Nephron progenitor cell (in vitro differentiated cells): ENCODE results near the gene HOXC12.

Source experiments
- DNase-seq: peaks from one replicate; pipeline ENCODE4 v3.0.0; 2021
- H3K27ac Mint-ChIP-seq: 2 replicates; pipeline ENCODE4 v1.8.0; 2021; ENCODE audit warnings: mild to moderate bottlenecking, moderate library complexity, mixed read lengths
- H3K27me3 Mint-ChIP-seq: 2 replicates; pipeline ENCODE4 v1.8.0; 2021; ENCODE audit warnings: mild to moderate bottlenecking, low read depth, mixed read lengths; ENCODE audit not compliant: poor library complexity
- H3K36me3 Mint-ChIP-seq: 2 replicates; pipeline ENCODE4 v1.8.0; 2021; ENCODE audit warnings: low read depth, mixed read lengths
- H3K4me1 Mint-ChIP-seq: 2 replicates; pipeline ENCODE4 v1.8.0; 2021; ENCODE audit warnings: mixed read lengths
- H3K4me3 Mint-ChIP-seq: 2 replicates; pipeline ENCODE4 v1.8.0; 2021; ENCODE audit warnings: mild to moderate bottlenecking, moderate library complexity, mixed read lengths
- H3K9me3 Mint-ChIP-seq: 2 replicates; pipeline ENCODE4 v1.8.0; 2021; ENCODE audit warnings: mild to moderate bottlenecking, moderate library complexity, mixed read lengths
- TF ChIP-seq, protein P1 (sequence below): fragments of 200-600 bp; sonication (generic); IDR thresholded peaks from 2 replicates; pipeline ENCODE4 v1.5.0; 2021; ENCODE audit warnings: antibody characterized with exemption

The HOXC12 gene

DNA sequence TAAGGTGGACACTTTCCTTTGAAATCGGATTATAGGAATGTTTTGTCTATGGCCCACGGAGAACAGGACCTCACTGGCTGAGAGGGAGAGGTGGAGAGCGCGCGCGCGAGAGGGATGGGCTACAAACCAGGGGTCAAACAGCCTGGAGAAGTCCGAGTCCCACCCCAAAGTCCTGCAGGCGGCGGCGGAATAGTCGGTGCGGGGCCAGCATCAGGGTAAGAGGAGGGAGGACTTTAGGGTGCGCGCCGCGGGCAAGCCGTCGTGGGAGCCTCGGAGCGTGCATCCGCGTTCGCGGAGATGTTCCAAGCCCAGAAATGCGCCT is 50.8 kb downstream of the HOXC12 start:
- H3K9me3 Mint-ChIP-seq: no peaks in the 10 kb centered on the region
- H3K4me1 Mint-ChIP-seq: peaks cover 78% of the 10 kb centered on the region
- peaks cover 47% of the 10 kb centered on the region for H3K36me3 Mint-ChIP-seq
- H3K27ac Mint-ChIP-seq: peak overlapping the region; percentile 97
- H3K27me3 Mint-ChIP-seq: peaks cover 5% of the 10 kb centered on the region
- DNase-seq: peak; percentile 68
- TF ChIP-seq, protein P1, sequence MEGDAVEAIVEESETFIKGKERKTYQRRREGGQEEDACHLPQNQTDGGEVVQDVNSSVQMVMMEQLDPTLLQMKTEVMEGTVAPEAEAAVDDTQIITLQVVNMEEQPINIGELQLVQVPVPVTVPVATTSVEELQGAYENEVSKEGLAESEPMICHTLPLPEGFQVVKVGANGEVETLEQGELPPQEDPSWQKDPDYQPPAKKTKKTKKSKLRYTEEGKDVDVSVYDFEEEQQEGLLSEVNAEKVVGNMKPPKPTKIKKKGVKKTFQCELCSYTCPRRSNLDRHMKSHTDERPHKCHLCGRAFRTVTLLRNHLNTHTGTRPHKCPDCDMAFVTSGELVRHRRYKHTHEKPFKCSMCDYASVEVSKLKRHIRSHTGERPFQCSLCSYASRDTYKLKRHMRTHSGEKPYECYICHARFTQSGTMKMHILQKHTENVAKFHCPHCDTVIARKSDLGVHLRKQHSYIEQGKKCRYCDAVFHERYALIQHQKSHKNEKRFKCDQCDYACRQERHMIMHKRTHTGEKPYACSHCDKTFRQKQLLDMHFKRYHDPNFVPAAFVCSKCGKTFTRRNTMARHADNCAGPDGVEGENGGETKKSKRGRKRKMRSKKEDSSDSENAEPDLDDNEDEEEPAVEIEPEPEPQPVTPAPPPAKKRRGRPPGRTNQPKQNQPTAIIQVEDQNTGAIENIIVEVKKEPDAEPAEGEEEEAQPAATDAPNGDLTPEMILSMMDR: no peak
- peak overlapping the region; percentile 98 for H3K4me3 Mint-ChIP-seq

DNA sequence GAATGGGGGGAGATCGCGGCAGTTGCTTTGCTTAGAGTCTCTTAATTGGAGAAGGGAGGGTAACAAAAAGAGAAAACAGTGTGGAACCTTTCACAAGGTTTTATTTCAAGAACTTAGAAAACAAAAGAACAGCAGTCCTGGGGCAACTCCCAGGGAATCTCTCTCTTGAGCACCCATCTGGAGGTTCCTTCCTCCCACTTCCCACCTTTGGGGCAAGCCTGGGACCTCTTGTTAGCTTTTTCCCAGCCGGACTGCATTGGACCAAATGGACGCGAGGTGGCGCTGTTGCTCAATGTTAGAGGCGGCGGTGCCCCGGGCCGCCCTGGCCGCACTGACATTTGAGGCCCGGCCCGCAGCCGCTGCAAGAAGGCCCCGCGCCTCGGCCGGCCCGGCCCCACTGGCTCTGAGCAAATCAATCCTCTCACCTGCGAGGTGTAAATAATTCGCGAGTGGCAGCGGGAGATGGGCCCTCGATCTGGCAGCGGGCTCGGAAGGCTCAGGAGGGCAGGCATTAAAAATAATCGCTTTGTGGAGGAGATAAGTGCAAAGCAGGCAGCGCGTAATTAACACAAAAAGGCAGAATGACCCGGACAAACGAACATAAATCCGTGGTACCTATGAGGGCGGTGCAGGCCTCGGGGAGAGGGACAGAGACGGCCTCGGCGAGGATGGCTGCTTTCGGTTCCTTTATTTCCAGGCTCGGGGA is 51.3 kb downstream of the HOXC12 start:
- H3K27me3 Mint-ChIP-seq: peaks cover 4% of the 10 kb centered on the region
- peak overlapping the region; percentile 98 for H3K4me3 Mint-ChIP-seq
- peaks cover 47% of the 10 kb centered on the region for H3K36me3 Mint-ChIP-seq
- TF ChIP-seq, protein P1: peak; percentile 90
- H3K9me3 Mint-ChIP-seq: no peaks in the 10 kb centered on the region
- H3K27ac Mint-ChIP-seq: peak overlapping the region; percentile 97
- peaks cover 80% of the 10 kb centered on the region for H3K4me1 Mint-ChIP-seq
- DNase-seq: peak; percentile 97

DNA sequence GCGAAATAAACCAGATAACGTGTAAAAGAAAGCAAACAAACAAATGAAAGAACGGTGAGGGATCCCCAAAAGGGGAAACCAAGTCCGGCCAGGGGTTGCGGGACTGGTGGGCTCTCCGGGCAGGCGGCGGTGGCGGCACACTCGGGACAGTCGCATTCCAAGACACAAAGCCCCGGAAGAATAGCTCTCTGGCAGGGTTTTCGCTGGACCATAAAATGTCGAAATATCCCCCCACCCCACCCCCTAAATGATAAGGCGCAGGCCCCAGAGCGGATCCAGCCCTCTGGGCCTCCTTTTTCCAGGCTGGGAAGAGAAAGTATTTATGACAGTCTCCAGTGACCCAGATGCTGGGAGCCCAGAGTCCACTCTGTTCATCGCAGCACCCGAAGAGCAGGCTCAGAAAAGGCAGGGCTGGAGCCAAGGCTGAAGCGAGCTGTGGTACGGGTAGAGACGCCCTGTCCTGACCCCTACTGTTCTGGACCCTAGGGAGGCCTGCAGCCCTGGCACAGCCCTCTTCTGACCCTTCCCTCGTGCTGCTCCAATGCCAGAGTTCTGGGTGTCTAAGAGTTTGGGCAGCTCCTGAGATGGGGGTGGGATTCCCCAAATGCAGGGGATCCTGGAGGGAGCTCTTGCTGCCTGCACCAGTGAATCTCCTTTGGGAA is 52.0 kb downstream of the HOXC12 start:
- Mint-ChIP-seq H3K4me3 (peak overlapping the region; percentile 98), H3K27me3 (no peaks in the 10 kb centered on the region), H3K9me3 (no peaks in the 10 kb centered on the region), H3K27ac (peak overlapping the region; percentile 97), H3K4me1 (peaks cover 80% of the 10 kb centered on the region), H3K36me3 (peaks cover 41% of the 10 kb centered on the region)
- TF ChIP-seq, protein P1: no peak
- peak; percentile 26 for DNase-seq

DNA sequence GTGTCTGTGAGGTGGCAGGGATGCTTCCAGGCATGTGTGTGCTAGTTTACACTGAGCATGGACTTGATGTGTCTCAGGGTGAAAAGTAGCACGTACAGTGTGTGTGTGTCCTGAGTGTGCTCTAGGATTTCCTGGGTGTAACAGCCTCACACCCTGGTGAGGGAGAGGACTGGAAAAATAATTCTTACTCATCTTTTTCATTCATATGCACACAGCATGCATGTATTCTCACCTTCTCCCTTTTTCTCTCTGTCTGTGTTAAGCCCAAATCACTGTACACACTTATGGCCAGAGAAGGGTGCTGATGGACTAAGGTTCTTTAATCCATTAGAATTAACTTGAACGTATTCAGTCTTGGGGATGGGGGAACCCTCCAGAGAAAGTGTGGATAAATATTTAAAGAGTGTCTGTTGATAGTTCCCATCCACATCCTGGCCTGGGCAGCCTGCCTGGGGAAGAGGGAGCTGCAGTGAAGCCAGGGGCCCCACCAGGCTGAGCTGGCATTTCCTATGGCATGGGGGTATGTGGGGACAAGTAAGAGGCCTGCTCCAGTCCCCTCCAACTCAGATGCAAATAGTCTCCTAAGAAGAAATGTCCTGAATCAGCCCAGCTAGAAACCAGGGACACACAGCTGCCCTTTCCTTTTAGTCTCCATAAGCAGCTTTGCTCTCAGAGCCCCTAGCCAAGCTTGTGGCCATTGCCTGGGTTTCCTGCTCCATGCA is 53.0 kb downstream of the HOXC12 start:
- Mint-ChIP-seq H3K27ac (peak overlapping the region; percentile 97), H3K4me1 (peaks cover 80% of the 10 kb centered on the region), H3K9me3 (no peaks in the 10 kb centered on the region), H3K27me3 (no peaks in the 10 kb centered on the region), H3K36me3 (peaks cover 37% of the 10 kb centered on the region), H3K4me3 (peak overlapping the region; percentile 98)
- no peak for DNase-seq
- TF ChIP-seq, protein P1: no peak

DNA sequence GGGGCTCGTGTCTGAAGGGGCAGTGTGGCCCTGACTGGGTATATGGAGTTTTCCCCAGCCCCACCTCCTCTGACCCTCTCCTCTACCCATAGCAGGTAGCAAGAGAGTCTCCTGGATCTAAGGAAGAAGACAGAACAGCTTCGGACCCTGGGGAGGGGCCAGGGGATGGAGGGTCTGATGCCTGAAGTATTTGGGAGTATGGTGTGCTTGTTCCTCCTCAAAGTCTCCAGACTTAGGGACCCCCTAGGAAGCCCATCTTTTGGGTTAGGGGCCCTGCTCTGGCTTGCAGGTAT is 53.5 kb downstream of the HOXC12 start:
- no peak for DNase-seq
- Mint-ChIP-seq H3K36me3 (peaks cover 37% of the 10 kb centered on the region), H3K9me3 (no peaks in the 10 kb centered on the region), H3K4me1 (peaks cover 80% of the 10 kb centered on the region), H3K27ac (peak overlapping the region; percentile 97), H3K27me3 (peaks cover under 1% of the 10 kb centered on the region), H3K4me3 (peak overlapping the region; percentile 98)
- TF ChIP-seq, protein P1: no peak
